Activated T-helper 2 cell treated with anti-CD3 and anti-CD28 coated beads, Interferon-gamma antibody, Interleukin-2, Interleukin-4, amounts not matched to agents 10 μg/mL and 5 μg/mL and 100 μg/mL, durations not matched to agents 14 hours and 24 hours and 36 hours (primary cell): ENCODE measurements around the gene PPM1J. TPM values are rescaled to one million over a fixed set of nuclear protein-coding genes. Genes with fewer than 3 reads are reported as not detected.
A peak's percentile ranks its signal among the peaks of the same experiment; 100 is the strongest.

Source experiments
- DNase-seq: peaks from one replicate; pipeline ENCODE4 v3.0.0; 2021; ENCODE audit warnings: low spot score
- H3K27ac Mint-ChIP-seq: one replicate; pipeline ENCODE4 v1.8.0; 2021; ENCODE audit warnings: mixed read lengths
- H3K27me3 Mint-ChIP-seq: one replicate; pipeline ENCODE4 v1.8.0; 2021; ENCODE audit warnings: low read depth, mixed read lengths
- H3K36me3 Mint-ChIP-seq: one replicate; pipeline ENCODE4 v1.8.0; 2021; ENCODE audit warnings: low read depth, mixed read lengths
- H3K4me1 Mint-ChIP-seq: one replicate; pipeline ENCODE4 v1.8.0; 2021; ENCODE audit warnings: low read depth, mixed read lengths
- H3K4me3 Mint-ChIP-seq: one replicate; pipeline ENCODE4 v1.8.0; 2021; ENCODE audit warnings: low read depth, mild to moderate bottlenecking, moderate library complexity, mixed read lengths
- H3K9me3 Mint-ChIP-seq: one replicate; pipeline ENCODE4 v1.8.0; 2021; ENCODE audit warnings: mixed read lengths
- intact Hi-C: fragments of 100-400 bp; cut with micrococcal nuclease; formaldehyde crosslinking; loops from one replicate; pipeline ENCODE4 v1.15.1; 2023
- total RNA-seq: library from RNA; stranded (reverse); gene quantifications from 2 replicates; pipeline ENCODE4 v1.2.3, GENCODE V29; 2022

PPM1J gene
- total RNA-seq, 1 donor from 2014 or later: 0.59 TPM

DNA sequence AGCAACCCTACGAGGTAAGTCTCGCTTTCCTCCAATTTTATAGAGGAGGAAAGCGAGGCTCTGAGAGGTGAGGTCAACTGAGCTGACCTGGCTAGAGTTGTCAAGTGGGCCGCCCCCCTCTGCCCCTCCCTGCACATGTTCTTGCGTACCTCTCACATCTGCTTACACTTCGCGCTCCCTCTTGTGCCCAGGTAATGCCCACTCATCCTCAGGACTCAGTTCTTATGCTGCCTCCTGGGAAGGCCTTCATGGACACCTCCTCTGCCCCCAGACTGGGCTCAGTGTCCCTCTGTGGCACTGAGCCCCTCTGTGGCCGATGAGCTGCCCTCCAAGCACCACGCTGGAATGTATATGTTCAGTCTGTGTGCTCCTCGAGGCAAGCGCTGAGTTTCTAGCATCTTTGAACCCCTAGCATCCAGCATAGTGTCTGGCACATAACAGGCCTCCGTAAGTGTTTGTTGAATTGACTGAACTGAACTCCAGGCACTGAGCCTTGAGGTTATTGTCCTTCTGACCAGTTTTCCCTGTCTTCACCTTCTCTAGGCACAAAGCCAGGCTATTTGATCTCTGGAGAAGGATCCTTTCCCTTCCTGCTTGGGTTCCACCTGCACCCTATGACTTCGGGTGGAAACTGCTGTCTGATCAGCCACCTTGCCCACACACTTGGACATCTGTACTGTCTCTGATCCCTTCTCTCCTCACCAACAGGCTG, 27.2 kb downstream of the PPM1J start:
- Mint-ChIP-seq H3K4me3 (no peak overlapping the region), H3K4me1 (peaks cover 3% of the 10 kb centered on the region), H3K27me3 (no peaks in the 10 kb centered on the region), H3K9me3 (no peaks in the 10 kb centered on the region), H3K27ac (no peak overlapping the region), H3K36me3 (peaks cover 27% of the 10 kb centered on the region)
- no peak for DNase-seq
- intact Hi-C loops: no loop called here

- intact Hi-C loops: no loop called here
- H3K4me3 Mint-ChIP-seq: no peak overlapping the region
- DNase-seq: no peak
- H3K36me3 Mint-ChIP-seq: peaks cover 23% of the 10 kb centered on the region
- H3K27me3 Mint-ChIP-seq: no peaks in the 10 kb centered on the region
- no peak overlapping the region for H3K27ac Mint-ChIP-seq
- H3K4me1 Mint-ChIP-seq: peaks cover 3% of the 10 kb centered on the region
- no peaks in the 10 kb centered on the region for H3K9me3 Mint-ChIP-seq
Measured at GRCh38 chr1:112687361-112687760, 27.8 kb downstream of the PPM1J start.

DNA sequence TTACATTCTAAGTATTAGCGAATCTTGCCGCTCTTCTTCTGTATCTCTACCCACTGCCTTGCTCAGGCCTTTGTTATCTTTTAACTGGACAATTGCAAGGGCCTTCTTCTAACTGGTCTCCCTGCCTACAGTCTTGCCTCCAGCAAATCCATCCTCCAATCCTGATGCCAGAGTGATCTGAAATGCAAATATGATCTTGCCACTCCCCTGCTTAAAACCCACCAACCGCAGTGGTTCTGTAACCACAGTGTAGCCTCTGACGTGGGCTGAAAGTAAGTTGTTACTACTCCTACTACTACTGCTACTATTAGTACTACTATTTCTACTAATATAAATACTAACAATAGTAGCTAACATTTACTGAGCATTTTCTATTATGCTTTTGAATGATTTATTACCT, 28.3 kb downstream of the PPM1J start:
- no peaks in the 10 kb centered on the region for H3K9me3 Mint-ChIP-seq
- no peak for DNase-seq
- no peak overlapping the region for H3K27ac Mint-ChIP-seq
- peaks cover 22% of the 10 kb centered on the region for H3K36me3 Mint-ChIP-seq
- H3K4me1 Mint-ChIP-seq: peaks cover 3% of the 10 kb centered on the region
- no peaks in the 10 kb centered on the region for H3K27me3 Mint-ChIP-seq
- intact Hi-C loops: no loop called here
- H3K4me3 Mint-ChIP-seq: no peak overlapping the region

DNA sequence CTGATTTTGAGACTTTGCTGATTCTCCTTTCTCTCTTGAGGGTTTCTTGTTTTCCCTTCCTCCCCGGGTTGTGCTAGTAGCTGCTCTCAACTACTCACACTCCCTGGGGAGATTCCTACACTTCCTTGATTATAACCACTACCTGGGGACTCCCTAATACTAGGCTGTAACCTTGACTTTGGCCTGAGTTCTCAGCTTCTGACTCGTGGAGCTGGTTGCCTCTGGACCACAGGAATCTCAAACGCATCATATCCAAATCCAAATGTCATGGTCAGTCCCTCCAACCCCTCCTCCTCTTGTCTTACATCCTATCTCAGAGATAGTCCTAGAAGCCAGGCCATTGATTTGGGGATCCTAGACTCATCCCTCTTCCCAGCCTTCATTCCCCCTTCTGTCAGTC, 28.7 kb downstream of the PPM1J start:
- no peak overlapping the region for H3K27ac Mint-ChIP-seq

DNA sequence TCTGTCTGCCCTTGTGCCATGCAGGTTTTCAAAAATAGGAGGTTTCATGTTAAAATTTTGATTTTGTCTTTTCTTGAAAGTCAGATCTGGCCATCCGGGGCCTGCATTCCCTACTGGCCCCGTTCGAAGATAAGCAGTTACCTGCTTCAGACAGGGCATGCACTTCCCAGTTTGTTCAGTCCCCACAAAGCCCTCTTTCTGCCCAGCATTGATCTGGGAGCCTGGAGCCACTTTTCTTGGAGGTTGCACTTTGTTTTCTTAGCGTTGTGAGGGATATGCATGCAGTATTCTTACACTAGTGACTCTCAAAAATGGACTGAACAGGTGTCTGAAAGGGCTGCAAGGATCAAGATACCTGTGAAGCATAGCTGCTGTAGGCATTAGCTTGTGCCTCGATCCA, 29.2 kb downstream of the PPM1J start:
- Mint-ChIP-seq H3K4me3 (no peak overlapping the region), H3K9me3 (no peaks in the 10 kb centered on the region), H3K36me3 (peaks cover 18% of the 10 kb centered on the region), H3K27me3 (no peaks in the 10 kb centered on the region), H3K4me1 (peaks cover 3% of the 10 kb centered on the region), H3K27ac (no peak overlapping the region)
- DNase-seq: no peak
- intact Hi-C loops: no loop called here

More for the DNA sequence above, 28.7 kb downstream of the PPM1J start:
- Mint-ChIP-seq H3K36me3 (peaks cover 18% of the 10 kb centered on the region), H3K4me3 (no peak overlapping the region), H3K9me3 (no peaks in the 10 kb centered on the region), H3K4me1 (peaks cover 3% of the 10 kb centered on the region), H3K27me3 (no peaks in the 10 kb centered on the region)
- no peak for DNase-seq
- intact Hi-C loops: no loop called here

- Mint-ChIP-seq H3K36me3 (peaks cover 32% of the 10 kb centered on the region), H3K9me3 (no peaks in the 10 kb centered on the region), H3K27ac (peak overlapping the region; percentile 34), H3K27me3 (no peaks in the 10 kb centered on the region), H3K4me3 (no peak overlapping the region), H3K4me1 (peaks cover 36% of the 10 kb centered on the region)
- intact Hi-C loops: no loop called here
- DNase-seq: no peak
Measured at GRCh38 chr1:112678605-112679004, 36.5 kb downstream of the PPM1J start.

DNA sequence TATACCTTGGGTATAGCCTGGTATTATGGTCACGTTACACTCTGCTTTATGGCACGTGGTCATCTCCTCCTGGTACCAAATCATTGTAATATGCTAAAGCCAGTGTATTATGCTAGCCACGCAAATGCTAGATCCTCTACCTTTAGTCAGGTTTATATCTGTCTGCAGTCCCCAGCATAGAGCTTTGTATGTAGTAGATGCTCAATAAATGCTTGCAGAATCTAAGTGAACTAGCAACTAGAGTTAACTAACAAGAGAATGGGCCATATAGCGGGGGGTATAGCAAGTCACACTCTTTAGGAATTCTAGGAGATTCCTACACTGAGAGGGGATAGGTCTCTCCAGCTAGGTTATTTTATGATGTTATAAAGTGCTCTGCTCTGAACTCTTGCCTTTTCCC, 37.6 kb downstream of the PPM1J start:
- H3K4me1 Mint-ChIP-seq: peaks cover 40% of the 10 kb centered on the region
- no peaks in the 10 kb centered on the region for H3K27me3 Mint-ChIP-seq
- no peaks in the 10 kb centered on the region for H3K9me3 Mint-ChIP-seq
- no peak overlapping the region for H3K27ac Mint-ChIP-seq
- intact Hi-C loops: no loop called here
- no peak for DNase-seq
- peaks cover 38% of the 10 kb centered on the region for H3K36me3 Mint-ChIP-seq
- no peak overlapping the region for H3K4me3 Mint-ChIP-seq

DNA sequence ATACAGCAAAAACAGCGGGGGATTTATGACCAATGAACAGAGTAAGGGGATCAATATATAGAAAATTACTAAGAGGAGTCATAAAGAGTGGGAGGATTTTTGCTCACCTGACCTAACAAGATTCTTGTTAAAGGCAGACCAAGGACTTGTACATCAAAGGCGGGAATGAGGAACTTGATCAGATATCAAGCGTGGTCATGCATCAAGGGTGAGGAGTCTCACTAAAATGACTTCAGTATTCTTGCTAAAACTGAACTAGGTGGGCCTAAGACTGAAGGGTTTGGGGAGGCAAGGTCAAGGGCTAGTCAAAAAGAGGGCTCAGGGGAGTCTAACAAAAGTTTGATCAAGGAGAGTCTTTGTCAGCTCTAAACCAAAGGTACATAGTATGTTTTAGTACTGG, 38.6 kb downstream of the PPM1J start:
- H3K4me1 Mint-ChIP-seq: peaks cover 40% of the 10 kb centered on the region
- intact Hi-C loops: no loop called here
- H3K9me3 Mint-ChIP-seq: no peaks in the 10 kb centered on the region
- no peak overlapping the region for H3K27ac Mint-ChIP-seq
- no peaks in the 10 kb centered on the region for H3K27me3 Mint-ChIP-seq
- no peak for DNase-seq
- H3K4me3 Mint-ChIP-seq: no peak overlapping the region
- H3K36me3 Mint-ChIP-seq: peaks cover 44% of the 10 kb centered on the region

- H3K36me3 Mint-ChIP-seq: peaks cover 51% of the 10 kb centered on the region
- intact Hi-C loops: loop anchor here (1.0 to 2.0 kb wide), 2 partner anchors 31 to 55 kb away; partner anchors contain the start of gene RHOC
- H3K4me1 Mint-ChIP-seq: peaks cover 40% of the 10 kb centered on the region
- H3K4me3 Mint-ChIP-seq: peak overlapping the region; percentile 78
- H3K27me3 Mint-ChIP-seq: no peaks in the 10 kb centered on the region
- no peak for DNase-seq
- no peak overlapping the region for H3K27ac Mint-ChIP-seq
- no peaks in the 10 kb centered on the region for H3K9me3 Mint-ChIP-seq
Measured at GRCh38 chr1:112675728-112676381, 39.3 kb downstream of the PPM1J start.

GRCh38 chr1:112674986-112675727, 40.0 kb downstream of the PPM1J start:
- peak; percentile 25 for DNase-seq
- peak overlapping the region; percentile 99 for H3K4me3 Mint-ChIP-seq
- H3K4me1 Mint-ChIP-seq: peaks cover 40% of the 10 kb centered on the region
- no peaks in the 10 kb centered on the region for H3K9me3 Mint-ChIP-seq
- H3K36me3 Mint-ChIP-seq: peaks cover 58% of the 10 kb centered on the region
- intact Hi-C loops: loop anchor here (1.0 to 2.0 kb wide), 3 partner anchors 29 to 54 kb away; partner anchors contain the start of gene RHOC
- H3K27ac Mint-ChIP-seq: peak overlapping the region; percentile 99
- no peaks in the 10 kb centered on the region for H3K27me3 Mint-ChIP-seq

GRCh38 chr1:112674440-112674985, 40.6 kb downstream of the PPM1J start, which contains the start of gene MOV10:
Gene MOV10, plus strand, starts transcription at chr1:112674659. Its CDS starts 254 bp downstream, at chr1:112674913.
- DNase-seq: peak; percentile 60

GRCh38 chr1:112673592-112674439, 41.3 kb downstream of the PPM1J start:
- Mint-ChIP-seq H3K36me3 (peaks cover 62% of the 10 kb centered on the region), H3K27me3 (no peaks in the 10 kb centered on the region), H3K9me3 (no peaks in the 10 kb centered on the region), H3K27ac (peak overlapping the region; percentile 99), H3K4me1 (peaks cover 44% of the 10 kb centered on the region), H3K4me3 (peak overlapping the region; percentile 99)
- intact Hi-C loops: loop anchor here (1.0 to 2.0 kb wide), 2 partner anchors 30 to 53 kb away; no protein-coding TSS in a partner anchor
- DNase-seq: no peak

More at GRCh38 chr1:112674440-112674985, 40.6 kb downstream of the PPM1J start, which contains the start of gene MOV10:
- H3K36me3 Mint-ChIP-seq: peaks cover 61% of the 10 kb centered on the region
- H3K9me3 Mint-ChIP-seq: no peaks in the 10 kb centered on the region
- peaks cover 43% of the 10 kb centered on the region for H3K4me1 Mint-ChIP-seq
- peak within 1 kb of the TSS; percentile 99 for H3K27ac Mint-ChIP-seq
- peak within 1 kb of the TSS; percentile 99 for H3K4me3 Mint-ChIP-seq
- no peaks in the 10 kb centered on the region for H3K27me3 Mint-ChIP-seq
- intact Hi-C loops: loop anchor here (1.0 to 2.0 kb wide), 2 partner anchors 30 to 54 kb away; no protein-coding TSS in a partner anchor
